GM20431 (cell line): ENCODE results near the gene KRT12.
"Not testable (repeated sequence)": the region's sequence is repeated elsewhere in the genome, so short reads cannot be mapped to it uniquely, and the experiment has no call there.

ENCODE experiments used
- in situ Hi-C: fragments of 300-500 bp; cut with MseI, MboI; formaldehyde crosslinking; loops from one replicate; pipeline ENCODE4 v1.15.0; 2020; ENCODE audit warnings: low sequenced_read_pairs; ENCODE audit not compliant: unreplicated experiment

Gene KRT12

GRCh38 chr17:40884708-40885512, 17.9 kb upstream of the KRT12 start, which contains the start of gene KRT20:
Gene KRT20, minus strand, starts transcription at chr17:40885242. Its CDS starts 57 bp downstream, at chr17:40885185.
- in situ Hi-C loops, result no loop called here

GRCh38 chr17:40883626-40884334, 16.8 kb upstream of the KRT12 start:
- in situ Hi-C loops, result no loop called here

DNA sequence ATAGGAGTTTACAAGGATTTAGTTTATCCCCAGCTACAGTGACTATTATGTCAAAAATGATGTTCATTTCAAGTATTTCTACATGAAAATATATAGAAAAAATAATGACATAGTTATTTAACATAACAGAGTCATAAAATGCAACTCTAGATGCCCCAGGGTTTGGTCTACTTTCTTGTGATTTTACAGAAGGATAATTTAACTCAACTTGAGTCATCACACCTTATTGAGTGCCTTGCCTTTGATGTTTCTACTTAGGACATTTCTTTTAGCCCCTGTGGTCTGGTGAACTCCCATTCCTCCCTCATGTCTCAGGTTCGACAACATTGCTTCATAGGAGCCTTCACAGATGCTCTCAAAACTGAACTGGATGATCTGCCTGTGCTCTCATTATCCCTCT, 16.0 kb upstream of the KRT12 start:
- in situ Hi-C loops, result no loop called here

DNA sequence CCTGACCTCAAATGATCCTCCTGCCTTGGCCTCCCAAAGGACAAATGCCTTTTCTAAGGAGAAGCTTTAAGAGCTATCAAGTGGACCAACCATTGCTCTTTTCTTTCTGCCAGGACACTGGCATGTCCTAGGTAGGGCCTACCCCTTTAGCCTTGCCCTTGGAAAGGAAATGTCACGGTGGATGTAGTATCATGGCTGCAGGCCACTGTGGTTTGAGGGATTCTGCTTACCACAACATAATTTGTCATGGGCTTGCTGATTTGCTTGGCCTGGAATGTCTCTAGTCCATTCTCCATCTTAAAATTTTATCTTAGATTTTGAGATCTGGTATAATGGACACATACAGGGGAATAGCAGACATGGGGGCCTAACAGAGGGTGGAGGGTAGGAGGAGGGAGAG, 12.0 kb upstream of the KRT12 start:
- in situ Hi-C loops, result no loop called here

DNA sequence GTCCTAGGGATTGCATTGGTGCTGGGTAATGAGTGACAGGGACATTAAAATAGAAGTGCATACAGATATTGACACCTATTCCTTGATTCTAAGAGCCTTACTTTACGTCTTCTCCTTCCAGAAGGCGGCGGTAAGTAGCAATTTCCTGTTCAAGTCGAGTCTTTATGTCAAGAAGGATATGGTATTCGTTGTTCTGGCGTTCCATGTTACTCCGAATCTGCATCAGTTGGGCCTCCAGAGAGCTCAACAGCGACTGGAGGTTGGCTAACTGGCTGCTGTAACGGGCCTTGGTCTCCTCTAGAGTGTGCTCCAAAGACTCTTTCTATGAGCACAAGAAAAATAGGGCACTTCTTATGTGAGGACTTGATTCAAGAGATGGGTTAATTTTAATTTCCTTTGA, 11.0 kb upstream of the KRT12 start:
- in situ Hi-C loops, result no loop called here

GRCh38 chr17:40873801-40874200, 6.8 kb upstream of the KRT12 start:
- in situ Hi-C loops, result no loop called here

DNA sequence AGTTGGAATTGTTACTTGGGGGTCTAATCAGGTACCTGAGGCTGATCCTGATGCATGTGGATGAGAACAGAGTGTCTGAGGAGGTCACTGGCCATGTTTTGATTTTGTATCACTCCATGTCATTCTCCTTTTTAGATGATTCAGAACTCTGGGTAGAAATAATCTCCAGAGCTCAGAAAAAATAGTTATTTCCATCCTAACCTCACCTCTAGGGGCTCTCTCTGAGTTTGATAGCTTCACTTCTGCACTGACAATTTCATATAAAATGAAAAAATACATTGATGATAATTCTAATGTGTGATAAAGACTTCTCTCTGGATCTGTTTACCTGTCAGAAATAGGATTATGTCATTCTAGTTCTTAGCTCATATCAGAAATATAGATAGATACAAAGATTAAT, 6.2 kb upstream of the KRT12 start:
- in situ Hi-C loops, result no loop called here

GRCh38 chr17:40872416-40872815, 5.4 kb upstream of the KRT12 start:
- in situ Hi-C loops, result no loop called here

DNA sequence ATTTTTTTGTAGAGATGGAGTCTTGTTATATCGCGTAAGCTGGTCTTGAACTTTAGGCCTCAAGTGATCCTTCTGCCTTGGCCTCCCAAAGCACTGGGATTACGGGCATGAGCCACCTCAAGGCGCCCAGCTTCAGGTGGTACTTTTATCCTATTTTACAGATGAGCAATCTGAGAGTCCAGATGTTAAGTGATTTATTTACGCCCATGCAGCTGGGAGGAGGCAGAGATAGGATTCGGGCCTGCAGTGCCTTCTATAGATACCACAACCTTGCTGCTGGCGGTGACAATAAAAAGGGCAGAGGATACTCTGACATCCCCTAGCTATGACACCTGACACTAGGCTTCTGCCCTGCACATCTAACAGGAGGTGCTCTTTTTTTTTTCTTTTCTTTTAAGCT, 4.3 kb upstream of the KRT12 start:
- in situ Hi-C loops, result no loop called here

DNA sequence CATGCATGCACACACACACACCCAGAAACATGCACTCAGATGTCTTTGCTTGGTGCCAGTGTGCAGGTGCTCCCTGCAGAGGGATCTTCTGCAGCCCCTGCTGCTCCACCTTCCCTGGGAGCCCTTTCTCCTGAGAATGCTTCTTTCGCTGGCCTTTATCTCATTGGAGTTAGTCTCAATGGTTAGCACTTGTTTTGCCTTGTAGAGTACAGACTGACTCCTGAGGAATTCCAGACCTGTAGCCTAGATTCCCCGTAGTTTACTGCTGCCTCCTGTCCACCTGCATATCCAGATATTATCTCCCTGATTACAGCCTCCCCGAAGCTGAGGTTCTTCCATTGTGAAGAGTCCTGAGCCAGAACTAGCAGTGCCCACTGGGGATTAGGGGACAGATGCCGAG, 3.1 kb upstream of the KRT12 start:
- in situ Hi-C loops, result no loop called here

DNA sequence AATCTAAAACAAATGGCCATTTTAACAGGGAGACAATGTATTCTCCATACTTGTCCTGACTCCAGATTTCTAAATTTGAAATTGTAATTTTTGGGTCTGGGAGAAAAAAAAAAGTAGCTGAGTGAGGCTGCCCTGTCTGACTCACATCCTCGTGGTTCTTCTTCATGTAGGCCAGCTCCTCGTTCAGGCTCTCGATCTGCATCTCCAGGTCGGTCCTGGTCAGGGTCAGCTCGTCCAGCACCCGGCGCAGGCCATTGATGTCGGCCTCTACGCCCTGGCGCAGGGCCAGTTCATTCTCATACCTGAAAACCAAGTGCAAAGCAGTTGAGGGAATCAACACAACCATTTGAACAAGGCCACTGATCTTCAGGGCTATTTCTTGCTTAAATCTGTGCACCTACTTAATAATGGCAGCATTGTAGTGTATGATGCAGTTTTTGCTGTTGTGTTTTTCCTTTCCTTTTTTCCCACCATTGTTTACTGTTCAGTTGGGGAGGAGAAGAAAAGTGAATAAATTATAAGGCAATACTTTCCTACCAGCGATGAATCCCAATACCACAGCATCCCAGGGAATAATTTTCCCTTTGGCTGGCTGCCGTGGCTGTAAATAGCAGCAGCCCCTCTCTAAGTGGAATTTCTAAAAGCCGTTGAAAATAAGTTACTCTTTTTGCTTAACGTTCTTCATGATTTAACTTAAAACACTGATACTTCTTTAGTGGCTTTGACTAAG, 2.2 kb downstream of the KRT12 start:
- in situ Hi-C loops, result no loop called here

- in situ Hi-C loops, result no loop called here
Measured at GRCh38 chr17:40862985-40863733, 3.9 kb downstream of the KRT12 start.

DNA sequence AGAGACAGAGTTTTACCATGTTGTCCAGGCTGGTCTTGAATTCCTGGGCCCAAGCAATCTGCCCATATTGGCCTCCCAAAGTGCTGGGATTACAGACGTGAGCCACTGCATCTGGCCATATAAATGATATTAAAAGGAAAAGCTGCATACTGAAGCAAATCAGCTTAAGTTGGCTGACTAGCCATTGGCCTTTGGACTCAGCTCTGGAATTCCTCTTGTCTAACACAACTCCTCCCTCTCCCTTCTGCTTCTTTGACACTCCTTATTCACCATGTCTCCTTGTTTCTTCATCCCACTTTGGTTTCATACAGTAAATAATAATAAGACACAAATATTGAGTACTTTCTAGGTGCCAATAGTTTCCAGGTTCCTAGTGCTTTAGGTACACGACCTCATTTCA, 7.5 kb downstream of the KRT12 start:
- in situ Hi-C loops, result no loop called here

DNA sequence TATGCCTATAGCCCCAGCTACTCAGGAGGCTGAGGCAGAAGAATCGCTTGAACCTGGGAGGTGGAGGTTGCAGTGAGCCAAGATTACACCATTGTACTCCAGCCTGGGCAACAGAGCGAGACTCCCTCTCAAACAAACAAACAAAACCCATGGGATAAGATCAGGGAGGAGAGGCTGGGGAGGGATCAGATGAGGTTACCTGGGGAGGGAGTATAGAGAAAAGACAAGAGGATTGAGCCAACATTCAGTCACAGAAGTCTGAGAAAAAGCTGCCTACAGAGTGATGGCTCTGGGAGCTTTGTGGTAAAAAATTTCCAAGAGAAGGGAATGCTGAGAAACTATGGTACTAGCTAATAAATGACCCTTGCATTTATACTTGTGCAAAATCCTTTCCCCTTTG, 8.4 kb downstream of the KRT12 start:
- in situ Hi-C loops, result not testable (repeated sequence)

DNA sequence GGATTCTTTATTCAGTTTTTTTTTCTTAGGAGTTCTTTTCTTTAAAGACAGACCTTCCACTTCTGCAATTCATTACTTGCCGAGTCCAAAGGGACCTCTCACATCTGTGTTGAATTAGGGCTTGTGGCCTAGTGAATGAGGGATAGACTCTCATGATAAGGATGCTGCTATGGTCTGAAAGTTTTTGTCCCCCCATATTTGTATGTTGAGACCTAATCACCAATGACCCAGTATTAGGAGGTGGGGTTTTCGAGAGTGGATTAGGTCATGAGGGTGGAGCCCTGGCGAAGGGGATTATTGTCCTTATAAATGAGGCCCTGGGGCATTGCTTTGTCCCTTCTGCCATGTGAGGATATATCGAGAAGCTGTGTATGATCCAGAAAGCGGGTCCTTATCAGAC, 9.5 kb downstream of the KRT12 start:
- in situ Hi-C loops, result no loop called here

DNA sequence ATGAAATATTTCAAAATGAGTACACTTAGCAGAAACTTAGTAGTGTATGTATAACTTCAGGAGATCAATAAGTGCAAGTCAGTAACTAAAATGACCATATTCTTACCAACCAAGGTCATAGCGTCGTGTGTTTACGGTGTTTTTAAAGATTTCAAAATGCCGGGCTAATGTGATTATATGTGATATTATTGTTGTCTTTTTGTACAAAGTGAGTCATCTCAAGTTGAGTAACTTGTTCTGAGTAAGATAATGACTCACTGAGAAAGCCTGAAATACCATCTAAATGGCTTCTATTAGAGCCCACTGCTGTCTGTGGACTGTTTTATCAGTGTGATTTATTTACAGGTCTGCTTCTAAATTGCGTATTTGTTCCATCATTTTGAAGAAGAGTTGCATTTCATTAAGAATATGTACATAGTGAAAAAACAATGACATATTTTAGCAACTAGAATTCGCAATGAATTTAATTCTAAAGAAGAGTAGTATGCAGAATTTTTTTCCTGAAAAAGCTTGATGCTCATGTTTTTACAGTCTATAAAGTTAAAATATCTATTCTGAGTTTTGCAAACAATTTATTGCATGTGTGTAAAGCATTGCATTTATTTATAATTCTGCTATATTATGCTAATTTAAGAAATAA, 12.7 kb downstream of the KRT12 start:
- in situ Hi-C loops, result no loop called here

- in situ Hi-C loops, result no loop called here
Measured at GRCh38 chr17:40852364-40852763, 14.7 kb downstream of the KRT12 start.

GRCh38 chr17:40850293-40850972, 16.6 kb downstream of the KRT12 start:
- in situ Hi-C loops, result no loop called here

- in situ Hi-C loops, result no loop called here
Measured at GRCh38 chr17:40849723-40850122, 17.3 kb downstream of the KRT12 start.
